SW480 (cell line): ENCODE data around the gene PCBP3.
"Not testable (repeated sequence)": the region's sequence is repeated elsewhere in the genome, so short reads cannot be mapped to it uniquely, and the experiment has no call there.

ENCODE experiments used
- DNase-seq: peaks from one replicate; pipeline ENCODE4 v3.0.0-alpha.2; 2016; ENCODE audit warnings: low spot score

PCBP3 gene

GRCh38 chr21:45635271-45636151, 8.0 kb upstream of the PCBP3 start:
- no peak for DNase-seq

- DNase-seq, result no peak
These were observed 7.1 kb upstream of the PCBP3 start for GRCh38 chr21:45636459-45636858.

GRCh38 chr21:45636951-45637646, 6.4 kb upstream of the PCBP3 start:
- DNase-seq, result no peak

- peak; percentile 21 for DNase-seq
These were observed 5.6 kb upstream of the PCBP3 start for GRCh38 chr21:45637883-45638282.

- DNase-seq, result no peak
These were observed 4.8 kb upstream of the PCBP3 start for GRCh38 chr21:45638707-45639106.

- no peak for DNase-seq
These were observed 4.1 kb upstream of the PCBP3 start for GRCh38 chr21:45639206-45640000.

- no peak for DNase-seq
These were observed 3.3 kb upstream of the PCBP3 start for GRCh38 chr21:45640001-45640887.

GRCh38 chr21:45640888-45641479, 2.5 kb upstream of the PCBP3 start:
- peak; percentile 71 for DNase-seq

GRCh38 chr21:45641480-45642035, 2.0 kb upstream of the PCBP3 start:
- DNase-seq, result no peak

- DNase-seq, result peak; percentile 8
These were observed 1.3 kb upstream of the PCBP3 start for GRCh38 chr21:45642122-45642813.

- DNase-seq, result no peak
These were observed 749 bp downstream of the PCBP3 start for GRCh38 chr21:45644041-45644906.

- DNase-seq, result no peak
These were observed 8.4 kb downstream of the PCBP3 start for GRCh38 chr21:45651921-45652320.

GRCh38 chr21:45655124-45655523, 11.6 kb downstream of the PCBP3 start:
- no peak for DNase-seq

GRCh38 chr21:45656114-45656513, 12.6 kb downstream of the PCBP3 start:
- not testable (repeated sequence) for DNase-seq

GRCh38 chr21:45661913-45662622, 18.5 kb downstream of the PCBP3 start:
- not testable (repeated sequence) for DNase-seq

GRCh38 chr21:45662623-45663245, 19.2 kb downstream of the PCBP3 start:
- DNase-seq, result not testable (repeated sequence)

- no peak for DNase-seq
These were observed 25.9 kb downstream of the PCBP3 start for GRCh38 chr21:45669382-45669781.

- no peak for DNase-seq
These were observed 27.2 kb downstream of the PCBP3 start for GRCh38 chr21:45670731-45671130.
